Smooth muscle cell (in vitro differentiated cells): ENCODE data around the gene SLC9C1. TPM values are rescaled to one million over a fixed set of nuclear protein-coding genes. Genes with fewer than 3 reads are reported as not detected.

Experiments used
- DNase-seq: peaks from one replicate; lab custom pipeline; 2025; ENCODE audit not compliant: unreplicated experiment; lab: John Stamatoyannopoulos, UW
- H2AFZ ChIP-seq: fragments of 200-600 bp; sonication (generic); 2 replicates; pipeline ENCODE4 v1.6.0; 2016; ENCODE audit warnings: antibody characterized with exemption, low read depth, mild to moderate bottlenecking
- H3F3A ChIP-seq: fragments of 200-600 bp; sonication (generic); 2 replicates; pipeline ENCODE4 v1.6.0; 2017; ENCODE audit warnings: antibody characterized with exemption, low read depth
- H3K27ac ChIP-seq: fragments of 200-600 bp; sonication (generic); 2 replicates; pipeline ENCODE4 v1.5.1; 2016; ENCODE audit warnings: low read depth, mild to moderate bottlenecking
- H3K27me3 ChIP-seq: fragments of 200-600 bp; sonication (generic); 2 replicates; pipeline ENCODE4 v1.6.1; 2016; ENCODE audit warnings: low read depth, mild to moderate bottlenecking
- H3K36me3 ChIP-seq: fragments of 200-600 bp; sonication (generic); 2 replicates; pipeline ENCODE4 v1.5.1; 2016; ENCODE audit warnings: low read depth
- H3K4me1 ChIP-seq: fragments of 200-600 bp; sonication (generic); 2 replicates; pipeline ENCODE4 v1.5.1; 2016; ENCODE audit warnings: low read depth
- H3K4me2 ChIP-seq: fragments of 200-600 bp; sonication (generic); 2 replicates; pipeline ENCODE4 v1.6.0; 2016; ENCODE audit warnings: mild to moderate bottlenecking
- H3K4me3 ChIP-seq: fragments of 200-600 bp; sonication (generic); 2 replicates; pipeline ENCODE4 v1.5.1; 2016; ENCODE audit warnings: mild to moderate bottlenecking
- H3K79me2 ChIP-seq: fragments of 200-600 bp; sonication (generic); 2 replicates; pipeline ENCODE4 v1.6.0; 2016; ENCODE audit warnings: low read depth, mild to moderate bottlenecking
- H3K9ac ChIP-seq: fragments of 200-600 bp; sonication (generic); 2 replicates; pipeline ENCODE4 v1.6.0; 2016; ENCODE audit warnings: low read depth
- H3K9me3 ChIP-seq: fragments of 200-600 bp; sonication (generic); replicated peaks from 2 replicates; pipeline ENCODE4 v1.5.1; 2016; ENCODE audit warnings: low read depth
- H4K20me1 ChIP-seq: fragments of 200-600 bp; sonication (generic); 2 replicates; pipeline ENCODE4 v1.6.0; 2016; ENCODE audit warnings: low read depth
- CTCF ChIP-seq: fragments of 200-600 bp; sonication (generic); IDR thresholded peaks from 2 replicates; pipeline ENCODE4 v1.5.1; 2017; ENCODE audit warnings: borderline replicate concordance, mild to moderate bottlenecking, antibody characterized with exemption; ENCODE audit not compliant: insufficient read depth, poor library complexity, severe bottlenecking
- WGBS: methylation state at CpG from one replicate; pipeline ENCODE4 v1.1.7; 2016; ENCODE audit warnings: low lambda C conversion rate; 5-methylcytosine and 5-hydroxymethylcytosine counted together
- polyA plus RNA-seq: library from polyadenylated mRNA; unstranded; fragments of >200 nt; fragmentation: Nextera tagmentation; extraction: Ambion mirVana; gene quantifications from 2 replicates; pipeline ENCODE4 v1.2.1, GENCODE V29; 2016
- total RNA-seq: library from RNA; depleted of rRNA; stranded (reverse); fragments of >200 nt; gene quantifications from 2 replicates; pipeline ENCODE4 v1.2.3, GENCODE V29; 2014

SLC9C1 gene
- 0.09 TPM in 1 of 2 replicates, not detected in the other for total RNA-seq
- polyA plus RNA-seq, result 0.08 TPM in 1 of 2 replicates, not detected in the other

- 44% methylated on average over 15 of the region's 15 CpGs for WGBS
Observed at GRCh38 chr3:112293368-112294321, at the start of gene SLC9C1. Gene SLC9C1 (minus strand): TSS chr3:112294216. CDS start chr3:112286791, 7,425 bp downstream.

GRCh38 chr3:112341386-112341785, 47.4 kb upstream of the SLC9C1 start:
- H3K36me3 ChIP-seq, result no peaks in the 10 kb centered on the region
- no peak for TF ChIP-seq CTCF
- peaks cover 8% of the 10 kb centered on the region for H3K4me1 ChIP-seq
- H3K9ac ChIP-seq, result no peak overlapping the region
- DNase-seq, result no peak
- H3F3A ChIP-seq, result no peaks in the 10 kb centered on the region
- H3K4me3 ChIP-seq, result no peak overlapping the region
- WGBS, result 92% methylated on average over 2 of the region's 2 CpGs
- H3K4me2 ChIP-seq, result no peak overlapping the region
- H3K79me2 ChIP-seq, result no peaks in the 10 kb centered on the region
- no peaks in the 10 kb centered on the region for H3K27me3 ChIP-seq
- no peaks in the 10 kb centered on the region for H3K9me3 ChIP-seq
- no peak overlapping the region for H2AFZ ChIP-seq
- H4K20me1 ChIP-seq, result no peaks in the 10 kb centered on the region
- H3K27ac ChIP-seq, result no peak overlapping the region

More at GRCh38 chr3:112293368-112294321, at the start of gene SLC9C1:
- peaks cover 7% of the 10 kb centered on the region for H3K4me1 ChIP-seq
- peak within 1 kb of the TSS; percentile 43 for H3K4me3 ChIP-seq
- no peak within 1 kb of the TSS for H3K27ac ChIP-seq
- no peak for DNase-seq
- no peaks in the 10 kb centered on the region for H3F3A ChIP-seq
- H3K36me3 ChIP-seq, result no peaks in the 10 kb centered on the region
- no peak within 1 kb of the TSS for H3K9ac ChIP-seq
- H4K20me1 ChIP-seq, result no peaks in the 10 kb centered on the region
- TF ChIP-seq CTCF, result peak; percentile 60
- H3K79me2 ChIP-seq, result no peaks in the 10 kb centered on the region
- peak within 1 kb of the TSS; percentile 88 for H2AFZ ChIP-seq
- peak within 1 kb of the TSS; percentile 75 for H3K4me2 ChIP-seq
- no peaks in the 10 kb centered on the region for H3K9me3 ChIP-seq
- no peaks in the 10 kb centered on the region for H3K27me3 ChIP-seq

GRCh38 chr3:112339609-112340008, 45.6 kb upstream of the SLC9C1 start:
- TF ChIP-seq CTCF, result no peak
- Histone ChIP-seq H2AFZ (no peak overlapping the region), H3K27ac (no peak overlapping the region), H3K4me1 (peaks cover 13% of the 10 kb centered on the region), H3K9me3 (no peaks in the 10 kb centered on the region), H3K4me3 (no peak overlapping the region), H3F3A (no peaks in the 10 kb centered on the region), H3K4me2 (no peak overlapping the region), H3K27me3 (no peaks in the 10 kb centered on the region), H3K79me2 (no peaks in the 10 kb centered on the region), H4K20me1 (no peaks in the 10 kb centered on the region), H3K36me3 (no peaks in the 10 kb centered on the region), H3K9ac (no peak overlapping the region)
- 89% methylated on average over 2 of the region's 2 CpGs for WGBS
- DNase-seq, result no peak
